ENCODE results near the gene FASTKD2. TPM values are rescaled to one million over a fixed set of nuclear protein-coding genes. Genes with fewer than 3 reads are reported as not detected.

Gene FASTKD2
- total RNA-seq, 1 donor from 2014 or later, result 28.6 TPM

GRCh38 chr2:206792645-206793044, 27.2 kb downstream of the FASTKD2 start:
- no peak for TF ChIP-seq CTCF (IDR thresholded peaks at IDR 0.05; ENCODE audit: unreplicated experiment)
- Mint-ChIP-seq H3K4me1 (ENCODE audit: low read depth) (no peaks in the 10 kb centered on the region), H3K27me3 (no peaks in the 10 kb centered on the region), H3K36me3 (ENCODE audit: insufficient read depth) (peaks cover 13% of the 10 kb centered on the region), H3K4me3 (ENCODE audit: low read depth) (no peak overlapping the region), H3K9me3 (ENCODE audit: low read depth) (no peaks in the 10 kb centered on the region), H3K27ac (no peak overlapping the region)
- no peak for DNase-seq (ENCODE audit: low spot score, unreplicated experiment)

DNA sequence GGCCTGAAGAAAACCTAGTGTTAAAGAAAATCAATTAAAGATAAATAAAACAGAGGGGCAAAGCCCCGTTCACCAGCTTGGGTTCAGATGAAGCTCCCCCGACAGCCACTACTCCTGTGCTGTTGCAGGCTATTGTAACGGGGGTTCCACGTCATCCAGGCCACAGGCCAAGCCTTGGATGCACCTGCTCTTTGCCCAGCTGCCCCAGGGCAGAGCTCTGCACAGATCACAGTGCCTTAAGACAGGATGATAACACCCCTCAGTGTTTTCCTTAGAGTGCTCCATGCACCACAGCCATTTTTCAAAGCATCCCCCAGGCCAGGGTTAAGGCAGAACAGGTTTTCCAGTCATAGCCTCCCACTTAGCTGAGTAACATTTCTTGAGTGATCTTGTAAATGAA, 32.0 kb downstream of the FASTKD2 start:
- H3K27me3 Mint-ChIP-seq, result peaks cover under 1% of the 10 kb centered on the region
- no peak for TF ChIP-seq CTCF (IDR thresholded peaks at IDR 0.05; ENCODE audit: unreplicated experiment)
- no peak overlapping the region for H3K27ac Mint-ChIP-seq
- no peaks in the 10 kb centered on the region for H3K9me3 Mint-ChIP-seq (ENCODE audit: low read depth)
- peaks cover 1% of the 10 kb centered on the region for H3K36me3 Mint-ChIP-seq (ENCODE audit: insufficient read depth)
- no peak for DNase-seq (ENCODE audit: low spot score, unreplicated experiment)
- H3K4me3 Mint-ChIP-seq (ENCODE audit: low read depth), result no peak overlapping the region
- H3K4me1 Mint-ChIP-seq (ENCODE audit: low read depth), result peaks cover 3% of the 10 kb centered on the region

DNA sequence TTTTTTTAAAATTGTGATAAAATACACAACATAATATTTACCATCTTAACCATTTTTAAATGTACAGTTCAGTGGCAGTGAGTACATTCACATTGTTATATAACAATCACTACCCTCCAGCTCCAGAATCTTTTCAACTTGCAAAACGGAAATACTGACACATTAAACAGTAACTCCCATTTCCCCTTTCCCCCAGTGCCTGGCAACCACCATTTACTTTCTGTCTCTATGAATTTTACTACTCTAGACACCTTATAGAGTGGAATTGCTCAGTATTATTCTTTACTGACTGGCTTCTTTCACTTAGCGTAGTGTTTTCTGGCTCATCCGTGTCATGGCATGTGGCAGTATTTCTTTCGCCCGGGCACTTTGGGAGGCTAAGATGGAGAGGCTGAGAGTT, 32.6 kb downstream of the FASTKD2 start:
- H3K27ac Mint-ChIP-seq, result no peak overlapping the region
- peaks cover 3% of the 10 kb centered on the region for H3K27me3 Mint-ChIP-seq
- peaks cover 3% of the 10 kb centered on the region for H3K4me1 Mint-ChIP-seq (ENCODE audit: low read depth)
- no peaks in the 10 kb centered on the region for H3K9me3 Mint-ChIP-seq (ENCODE audit: low read depth)
- peaks cover 1% of the 10 kb centered on the region for H3K36me3 Mint-ChIP-seq (ENCODE audit: insufficient read depth)
- no peak overlapping the region for H3K4me3 Mint-ChIP-seq (ENCODE audit: low read depth)
- no peak for TF ChIP-seq CTCF (IDR thresholded peaks at IDR 0.05; ENCODE audit: unreplicated experiment)
- DNase-seq (ENCODE audit: low spot score, unreplicated experiment), result no peak

DNA sequence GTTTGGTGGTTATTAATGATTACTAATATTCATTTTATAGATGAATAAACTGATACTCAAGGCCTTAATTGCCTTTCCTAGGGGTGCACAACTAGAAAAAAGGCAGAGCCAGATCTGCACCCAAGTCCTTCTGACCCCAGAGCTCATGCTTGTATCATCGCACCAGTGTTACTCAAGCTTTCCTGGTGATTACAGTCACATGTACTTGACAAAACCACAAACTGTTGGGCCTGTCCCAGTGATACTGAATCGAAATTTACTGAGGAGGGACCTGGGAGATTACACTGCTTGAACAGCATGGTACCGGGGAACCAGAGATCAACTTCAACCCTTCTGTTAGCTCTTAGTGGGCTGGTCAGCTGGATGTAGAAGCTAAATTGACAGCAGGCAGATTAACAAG, 33.7 kb downstream of the FASTKD2 start:
- no peak for DNase-seq (ENCODE audit: low spot score, unreplicated experiment)
- Mint-ChIP-seq H3K27me3 (peaks cover 3% of the 10 kb centered on the region), H3K4me3 (ENCODE audit: low read depth) (no peak overlapping the region), H3K36me3 (ENCODE audit: insufficient read depth) (peaks cover 1% of the 10 kb centered on the region), H3K4me1 (ENCODE audit: low read depth) (peaks cover 3% of the 10 kb centered on the region), H3K27ac (no peak overlapping the region), H3K9me3 (ENCODE audit: low read depth) (no peaks in the 10 kb centered on the region)
- TF ChIP-seq CTCF (IDR thresholded peaks at IDR 0.05; ENCODE audit: unreplicated experiment), result no peak

- DNase-seq (ENCODE audit: low spot score, unreplicated experiment), result peak; percentile 34
- Mint-ChIP-seq H3K4me1 (ENCODE audit: low read depth) (peaks cover 3% of the 10 kb centered on the region), H3K27me3 (peaks cover 3% of the 10 kb centered on the region), H3K27ac (peak overlapping the region; percentile 69), H3K36me3 (ENCODE audit: insufficient read depth) (no peaks in the 10 kb centered on the region), H3K9me3 (ENCODE audit: low read depth) (no peaks in the 10 kb centered on the region), H3K4me3 (ENCODE audit: low read depth) (no peak overlapping the region)
- peak; percentile 80 for TF ChIP-seq CTCF (IDR thresholded peaks at IDR 0.05; ENCODE audit: unreplicated experiment)
Observed at GRCh38 chr2:206800506-206801417, 35.4 kb downstream of the FASTKD2 start.

Measured in progenitor cell of endocrine pancreas (in vitro differentiated cells).